ENCODE data around the gene PPP1R2B.

Gene PPP1R2B

GRCh38 chr5:156850206-156850751, at the start of gene PPP1R2B:
Gene PPP1R2B, plus strand, starts transcription at chr5:156850295. Its CDS starts 268 bp downstream, at chr5:156850563.
- no peak for TF ChIP-seq CTCF (IDR thresholded peaks at IDR 0.05)
- no peak for DNase-seq (ENCODE audit: low spot score)
- Histone ChIP-seq H3K4me3 (no peak within 1 kb of the TSS), H3K27ac (no peak within 1 kb of the TSS)

GRCh38 chr5:156800929-156801328, 49.2 kb upstream of the PPP1R2B start:
- Histone ChIP-seq H3K27ac (no peak overlapping the region), H3K4me3 (no peak overlapping the region)
- TF ChIP-seq CTCF (IDR thresholded peaks at IDR 0.05), result no peak
- DNase-seq (ENCODE audit: low spot score), result no peak

- no peak overlapping the region for H3K27ac ChIP-seq
- no peak for DNase-seq (ENCODE audit: low spot score)
- TF ChIP-seq CTCF (IDR thresholded peaks at IDR 0.05), result no peak
Measured at GRCh38 chr5:156802501-156802900, 47.6 kb upstream of the PPP1R2B start.

GRCh38 chr5:156803404-156803803, 46.7 kb upstream of the PPP1R2B start:
- no peak for TF ChIP-seq CTCF (IDR thresholded peaks at IDR 0.05)

More at GRCh38 chr5:156802501-156802900, 47.6 kb upstream of the PPP1R2B start:
- no peak overlapping the region for H3K4me3 ChIP-seq

GRCh38 chr5:156812959-156813358, 37.1 kb upstream of the PPP1R2B start:
- Histone ChIP-seq H3K27ac (no peak overlapping the region), H3K4me3 (no peak overlapping the region)
- no peak for TF ChIP-seq CTCF (IDR thresholded peaks at IDR 0.05)
- DNase-seq (ENCODE audit: low spot score), result no peak

More at GRCh38 chr5:156803404-156803803, 46.7 kb upstream of the PPP1R2B start:
- Histone ChIP-seq H3K4me3 (no peak overlapping the region), H3K27ac (no peak overlapping the region)
- DNase-seq (ENCODE audit: low spot score), result no peak

- Histone ChIP-seq H3K27ac (no peak overlapping the region), H3K4me3 (no peak overlapping the region)
- TF ChIP-seq CTCF (IDR thresholded peaks at IDR 0.05), result no peak
- no peak for DNase-seq (ENCODE audit: low spot score)
Measured at GRCh38 chr5:156815988-156816599, 34.0 kb upstream of the PPP1R2B start.

GRCh38 chr5:156819537-156819936, 30.6 kb upstream of the PPP1R2B start:
- no peak overlapping the region for H3K27ac ChIP-seq
- no peak for TF ChIP-seq CTCF (IDR thresholded peaks at IDR 0.05)
- no peak overlapping the region for H3K4me3 ChIP-seq
- no peak for DNase-seq (ENCODE audit: low spot score)

All from coronary artery (tissue), 2 donors.